Neural progenitor cell (in vitro differentiated cells): ENCODE measurements around the gene ATP23.

Experiments used
- CTCF ChIP-seq: fragments of 200-600 bp; sonication (generic); IDR thresholded peaks from 2 replicates; pipeline ENCODE4 v1.5.1; 2017; ENCODE audit warnings: antibody characterized with exemption, mild to moderate bottlenecking
- EZH2 ChIP-seq: fragments of 200-600 bp; sonication (generic); IDR thresholded peaks from 2 replicates; pipeline ENCODE4 v1.6.1; 2017; ENCODE audit warnings: antibody characterized with exemption, mild to moderate bottlenecking, moderate library complexity
- EZH2phosphoT487 ChIP-seq: fragments of 200-600 bp; sonication (generic); IDR thresholded peaks from 2 replicates; pipeline ENCODE4 v1.6.1; 2017; ENCODE audit warnings: antibody characterized with exemption

GRCh38 chr12:57929092-57929830 is 12.1 kb upstream of the ATP23 start:
- no peak for TF ChIP-seq CTCF
- TF ChIP-seq EZH2: no peak
- TF ChIP-seq EZH2phosphoT487: no peak
